Upper lobe of left lung (tissue), 6 donors: ENCODE results near the gene TTC39C. TPM values are rescaled to one million over a fixed set of nuclear protein-coding genes. Genes with fewer than 3 reads are reported as not detected.

Experiments
- ATAC-seq, 2 donors: fragments of 200-7000 bp; cut with Tn5 transposase; one replicate each; pipeline ENCODE4 v1.9.1; 2022; ENCODE audit warnings: mild to moderate bottlenecking in 2 of 2, moderate library complexity in 2 of 2; ENCODE audit not compliant: low FRiP score in 2 of 2
- DNase-seq, 2 donors: peaks; one replicate each; pipeline ENCODE4 v3.0.0-alpha.2; 2019 to 2020
- H3K27ac ChIP-seq, 4 donors: fragments of 200-600 bp; sonication (generic); one replicate each; pipeline ENCODE4 v1.5.1; 2016 to 2019
- H3K27me3 ChIP-seq, 4 donors: fragments of 200-600 bp; sonication (generic); one replicate each; pipeline ENCODE4 v1.5.1; 2017 to 2019
- H3K36me3 ChIP-seq, 4 donors: fragments of 200-600 bp; sonication (generic); one replicate each; pipeline ENCODE4 v1.5.1; 2016 to 2019
- H3K4me1 ChIP-seq, 4 donors: fragments of 200-600 bp; sonication (generic); one replicate each; pipeline ENCODE4 v1.5.1; 2018 to 2019
- H3K4me3 ChIP-seq, 4 donors: fragments of 200-600 bp; sonication (generic); one replicate each; pipeline ENCODE4 v1.5.1; 2017 to 2019; ENCODE audit warnings: mild to moderate bottlenecking in 2 of 4, moderate library complexity in 1 of 4
- H3K9me3 ChIP-seq, 4 donors: fragments of 200-600 bp; sonication (generic); one replicate each; pipeline ENCODE4 v1.5.1; 2018 to 2019
- CTCF ChIP-seq, 6 experiments: fragments of 450-650 bp in 4 of 6; fragments of 200-600 bp in 2 of 6; sonication (generic) in 2 of 6; IDR thresholded peaks; one replicate each; pipeline ENCODE4 v1.5.1; 2016 to 2019; ENCODE audit warnings: antibody characterized with exemption in 6 of 6
- EP300 ChIP-seq, 4 donors: sonication (generic); formaldehyde crosslinking; IDR thresholded peaks; one replicate each; pipeline ENCODE4 v1.5.1; 2017; ENCODE audit warnings: antibody characterized with exemption in 4 of 4, control low read depth in 2 of 4
- POLR2A ChIP-seq, 4 donors: fragments of 450-650 bp; IDR thresholded peaks; one replicate each; pipeline ENCODE4 v1.5.1; 2016 to 2017; ENCODE audit warnings: antibody characterized with exemption in 4 of 4, mild to moderate bottlenecking in 2 of 4
- POLR2AphosphoS5 ChIP-seq, 2 donors: sonication (generic); formaldehyde crosslinking; IDR thresholded peaks; one replicate each; pipeline ENCODE4 v1.5.1; 2017; ENCODE audit warnings: antibody characterized with exemption in 2 of 2
- WGBS, 2 donors: methylation state at CpG; one replicate each; pipeline ENCODE4 v1.1.5; 2017 to 2018; 5-methylcytosine and 5-hydroxymethylcytosine counted together
- total RNA-seq, 6 donors: library from RNA; depleted of rRNA in 4 of 6; stranded (reverse); fragments of >200 nt in 4 of 6; gene quantifications; one replicate each; pipeline versions ENCODE4 v1.1.0 to v1.2.1, GENCODE V29; 2016 to 2021
- donor health status: DM: no; HTN: no; CAD: no; lungs with moderate emphysema.
- donor health status: DM: no; HTN: yes; CAD: no; lungs with severe emphysema.

TTC39C gene
- total RNA-seq, 6 donors from 2014 or later, result 12.8 to 31.5 (median 19.5) TPM

GRCh38 chr18:24031318-24031717 lies 16.8 kb downstream of the TTC39C start:
- DNase-seq (peak in 1 of 2 donors; percentile 55), ATAC-seq (peak in 1 of 2 donors; percentile 61)

GRCh38 chr18:24031916-24032315 lies 17.4 kb downstream of the TTC39C start:
- H3K4me1 ChIP-seq, result peaks cover 7 to 27% (median 9%) of the 10 kb centered on the region in 4 donors
- H3K27ac ChIP-seq, result no peak overlapping the region
- ATAC-seq (no peak), DNase-seq (no peak)
- H3K9me3 ChIP-seq, result no peaks in the 10 kb centered on the region
- H3K36me3 ChIP-seq, result no peaks in the 10 kb centered on the region
- WGBS, 2 donors, result 86 to 91% methylated on average over 6 of the region's 6 CpGs
- no peaks in the 10 kb centered on the region for H3K27me3 ChIP-seq
- TF ChIP-seq EP300 (IDR thresholded peaks at IDR 0.05) (no peak), POLR2A (IDR thresholded peaks at IDR 0.05) (no peak), POLR2AphosphoS5 (IDR thresholded peaks at IDR 0.05) (no peak), CTCF (IDR thresholded peaks at IDR 0.05) (no peak)
- no peak overlapping the region for H3K4me3 ChIP-seq

More at GRCh38 chr18:24031318-24031717, 16.8 kb downstream of the TTC39C start:
- H3K27me3 ChIP-seq, result no peaks in the 10 kb centered on the region
- TF ChIP-seq POLR2AphosphoS5 (IDR thresholded peaks at IDR 0.05), result no peak
- no peak for TF ChIP-seq CTCF (IDR thresholded peaks at IDR 0.05)
- TF ChIP-seq EP300 (IDR thresholded peaks at IDR 0.05), result peak in 1 of 4 donors; percentile 12
- no peak overlapping the region for H3K4me3 ChIP-seq
- no peak overlapping the region for H3K27ac ChIP-seq
- H3K4me1 ChIP-seq, result peaks cover 10 to 32% (median 14%) of the 10 kb centered on the region in 4 donors
- WGBS, 2 donors, result 78 to 80% methylated on average over 3 of the region's 3 CpGs
- H3K36me3 ChIP-seq, result no peaks in the 10 kb centered on the region
- no peaks in the 10 kb centered on the region for H3K9me3 ChIP-seq

- Histone ChIP-seq H3K4me3 (no peak overlapping the region), H3K9me3 (no peaks in the 10 kb centered on the region), H3K4me1 (peaks cover 0 to 8% (median 2%) of the 10 kb centered on the region in 4 donors), H3K36me3 (no peaks in the 10 kb centered on the region), H3K27me3 (no peaks in the 10 kb centered on the region), H3K27ac (no peak overlapping the region)
- ATAC-seq (no peak), DNase-seq (no peak)
- 84 to 85% methylated on average over 5 of the region's 5 CpGs for WGBS, 2 donors
- TF ChIP-seq POLR2A (IDR thresholded peaks at IDR 0.05), result no peak
- no peak for TF ChIP-seq CTCF (IDR thresholded peaks at IDR 0.05)
- no peak for TF ChIP-seq POLR2AphosphoS5 (IDR thresholded peaks at IDR 0.05)
- no peak for TF ChIP-seq EP300 (IDR thresholded peaks at IDR 0.05)
Observed at GRCh38 chr18:24033641-24034412, 19.3 kb downstream of the TTC39C start.

GRCh38 chr18:24035316-24035715 lies 20.8 kb downstream of the TTC39C start:
- Histone ChIP-seq H3K4me3 (no peak overlapping the region), H3K9me3 (no peaks in the 10 kb centered on the region), H3K27ac (no peak overlapping the region), H3K36me3 (no peaks in the 10 kb centered on the region), H3K27me3 (no peaks in the 10 kb centered on the region), H3K4me1 (peaks cover 0 to 7% (median 2%) of the 10 kb centered on the region in 4 donors)
- no peak for ATAC-seq
- TF ChIP-seq POLR2A (IDR thresholded peaks at IDR 0.05) (no peak), EP300 (IDR thresholded peaks at IDR 0.05) (no peak), CTCF (IDR thresholded peaks at IDR 0.05) (no peak), POLR2AphosphoS5 (IDR thresholded peaks at IDR 0.05) (no peak)
- DNase-seq, result no peak
- 82 to 86% methylated on average over 4 of the region's 4 CpGs for WGBS, 2 donors

GRCh38 chr18:24039671-24040070 lies 25.1 kb downstream of the TTC39C start:
- TF ChIP-seq POLR2AphosphoS5 (IDR thresholded peaks at IDR 0.05) (no peak), EP300 (IDR thresholded peaks at IDR 0.05) (no peak), POLR2A (IDR thresholded peaks at IDR 0.05) (no peak), CTCF (IDR thresholded peaks at IDR 0.05) (no peak)
- no peaks in the 10 kb centered on the region for H3K9me3 ChIP-seq
- 56 to 73% methylated on average over 3 of the region's 3 CpGs for WGBS, 2 donors
- ATAC-seq, result no peak
- H3K27ac ChIP-seq, result peak overlapping the region in 1 of 4 donors; percentile 56
- H3K4me1 ChIP-seq, result no peaks in the 10 kb centered on the region
- no peak overlapping the region for H3K4me3 ChIP-seq
- no peaks in the 10 kb centered on the region for H3K36me3 ChIP-seq
- no peak for DNase-seq
- H3K27me3 ChIP-seq, result no peaks in the 10 kb centered on the region
